ENCODE data around the gene CHMP4B.

Gene CHMP4B

GRCh38 chr20:33866398-33867100 is 55.4 kb downstream of the CHMP4B start:
- H3K4me1 ChIP-seq (ENCODE audit: control insufficient read depth, low read length) = peaks cover 7% of the 10 kb centered on the region
- no peaks in the 10 kb centered on the region for H3K79me2 ChIP-seq (ENCODE audit: control insufficient read depth, low read length)
- no peaks in the 10 kb centered on the region for H3F3A ChIP-seq (ENCODE audit: control insufficient read depth, insufficient read depth)
- TF ChIP-seq, protein P1, sequence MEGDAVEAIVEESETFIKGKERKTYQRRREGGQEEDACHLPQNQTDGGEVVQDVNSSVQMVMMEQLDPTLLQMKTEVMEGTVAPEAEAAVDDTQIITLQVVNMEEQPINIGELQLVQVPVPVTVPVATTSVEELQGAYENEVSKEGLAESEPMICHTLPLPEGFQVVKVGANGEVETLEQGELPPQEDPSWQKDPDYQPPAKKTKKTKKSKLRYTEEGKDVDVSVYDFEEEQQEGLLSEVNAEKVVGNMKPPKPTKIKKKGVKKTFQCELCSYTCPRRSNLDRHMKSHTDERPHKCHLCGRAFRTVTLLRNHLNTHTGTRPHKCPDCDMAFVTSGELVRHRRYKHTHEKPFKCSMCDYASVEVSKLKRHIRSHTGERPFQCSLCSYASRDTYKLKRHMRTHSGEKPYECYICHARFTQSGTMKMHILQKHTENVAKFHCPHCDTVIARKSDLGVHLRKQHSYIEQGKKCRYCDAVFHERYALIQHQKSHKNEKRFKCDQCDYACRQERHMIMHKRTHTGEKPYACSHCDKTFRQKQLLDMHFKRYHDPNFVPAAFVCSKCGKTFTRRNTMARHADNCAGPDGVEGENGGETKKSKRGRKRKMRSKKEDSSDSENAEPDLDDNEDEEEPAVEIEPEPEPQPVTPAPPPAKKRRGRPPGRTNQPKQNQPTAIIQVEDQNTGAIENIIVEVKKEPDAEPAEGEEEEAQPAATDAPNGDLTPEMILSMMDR (IDR thresholded peaks at IDR 0.05; ENCODE audit: low read depth, low read length, poor library complexity, severe bottlenecking) = no peak
- no peak for TF ChIP-seq EZH2phosphoT487 (IDR thresholded peaks at IDR 0.05; ENCODE audit: borderline replicate concordance, low read length)
- no peaks in the 10 kb centered on the region for H3K9me2 ChIP-seq (replicated peaks; ENCODE audit: control insufficient read depth, low read length)
- H4K20me1 ChIP-seq (ENCODE audit: control insufficient read depth, insufficient read depth, low read depth, low read length) = no peaks in the 10 kb centered on the region
- no peak overlapping the region for H3K4me2 ChIP-seq (ENCODE audit: low read length)
- H3K27ac ChIP-seq (ENCODE audit: low read depth, low read length) = no peak overlapping the region
- H3K4me3 ChIP-seq (ENCODE audit: low read length) = no peak overlapping the region
- no peaks in the 10 kb centered on the region for H3K9me3 ChIP-seq (ENCODE audit: control insufficient read depth, insufficient read depth, low read length)
- no peaks in the 10 kb centered on the region for H3K27me3 ChIP-seq (ENCODE audit: control insufficient read depth, low read length)
- H3K36me3 ChIP-seq (ENCODE audit: control insufficient read depth, low read length) = no peaks in the 10 kb centered on the region

DNA sequence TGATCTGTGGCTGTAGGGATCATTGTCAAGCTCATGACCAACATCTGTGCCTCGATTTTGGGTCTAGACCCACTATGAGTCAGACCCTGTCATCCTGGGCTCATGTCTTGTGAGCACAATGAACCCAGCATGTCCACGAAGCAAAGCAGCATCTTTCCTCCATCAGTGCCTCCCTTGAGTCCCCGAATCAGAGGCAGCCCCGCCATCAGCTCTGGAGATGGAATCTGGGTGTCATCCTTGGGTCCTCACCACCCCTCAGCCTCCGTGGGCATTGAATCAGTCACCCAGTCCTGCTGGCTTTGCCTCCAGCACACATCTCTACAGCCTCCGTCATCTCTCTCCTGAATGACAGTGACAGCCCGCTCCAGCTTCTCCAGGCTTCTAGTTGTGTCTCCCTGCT is 56.9 kb downstream of the CHMP4B start:
- no peak for TF ChIP-seq EZH2phosphoT487 (IDR thresholded peaks at IDR 0.05; ENCODE audit: borderline replicate concordance, low read length)
- TF ChIP-seq, protein P1 (IDR thresholded peaks at IDR 0.05; ENCODE audit: low read depth, low read length, poor library complexity, severe bottlenecking) = no peak
- no peak overlapping the region for H3K4me3 ChIP-seq (ENCODE audit: low read length)
- no peaks in the 10 kb centered on the region for H3K9me3 ChIP-seq (ENCODE audit: control insufficient read depth, insufficient read depth, low read length)
- no peaks in the 10 kb centered on the region; the same call in 1 of the 2 replicates for H3K4me1 ChIP-seq (ENCODE audit: control insufficient read depth, low read length)
- no peaks in the 10 kb centered on the region for H3K36me3 ChIP-seq (ENCODE audit: control insufficient read depth, low read length)
- H3K79me2 ChIP-seq (ENCODE audit: control insufficient read depth, low read length) = no peaks in the 10 kb centered on the region
- no peaks in the 10 kb centered on the region for H3K27me3 ChIP-seq (ENCODE audit: control insufficient read depth, low read length)
- no peaks in the 10 kb centered on the region for H3F3A ChIP-seq (ENCODE audit: control insufficient read depth, insufficient read depth)
- no peak overlapping the region for H3K4me2 ChIP-seq (ENCODE audit: low read length)
- no peaks in the 10 kb centered on the region for H4K20me1 ChIP-seq (ENCODE audit: control insufficient read depth, insufficient read depth, low read depth, low read length)
- H3K27ac ChIP-seq (ENCODE audit: low read depth, low read length) = no peak overlapping the region
- H3K9me2 ChIP-seq (replicated peaks; ENCODE audit: control insufficient read depth, low read length) = no peaks in the 10 kb centered on the region

DNA sequence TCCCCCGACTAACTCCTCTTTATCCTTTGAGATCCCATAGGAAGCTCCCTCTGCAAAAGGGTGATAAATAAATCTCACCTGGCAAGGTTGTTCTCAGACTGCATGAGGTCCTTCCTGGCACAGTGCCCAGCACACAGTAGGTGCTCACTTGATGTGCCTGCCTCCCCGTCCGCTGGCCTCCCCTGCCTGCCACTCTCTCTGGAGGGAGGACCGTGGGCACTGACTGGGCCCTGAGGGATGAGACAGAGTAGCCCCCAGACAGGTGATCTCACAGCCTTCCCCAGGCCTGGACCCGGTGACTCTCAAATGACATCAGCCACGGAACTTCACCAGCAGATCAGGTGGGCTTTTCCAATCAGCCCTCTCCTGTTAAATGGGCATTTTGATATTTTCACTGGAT is 57.4 kb downstream of the CHMP4B start:
- TF ChIP-seq EZH2phosphoT487 (IDR thresholded peaks at IDR 0.05; ENCODE audit: borderline replicate concordance, low read length) = no peak
- TF ChIP-seq, protein P1 (IDR thresholded peaks at IDR 0.05; ENCODE audit: low read depth, low read length, poor library complexity, severe bottlenecking) = no peak
- H3K9me3 ChIP-seq (ENCODE audit: control insufficient read depth, insufficient read depth, low read length) = no peaks in the 10 kb centered on the region
- H3K27me3 ChIP-seq (ENCODE audit: control insufficient read depth, low read length) = no peaks in the 10 kb centered on the region

More for the DNA sequence above, 57.4 kb downstream of the CHMP4B start:
- Histone ChIP-seq H3K4me3 (ENCODE audit: low read length) (no peak overlapping the region), H3K79me2 (ENCODE audit: control insufficient read depth, low read length) (no peaks in the 10 kb centered on the region), H4K20me1 (ENCODE audit: control insufficient read depth, insufficient read depth, low read depth, low read length) (no peaks in the 10 kb centered on the region), H3K4me2 (ENCODE audit: low read length) (no peak overlapping the region), H3K36me3 (ENCODE audit: control insufficient read depth, low read length) (no peaks in the 10 kb centered on the region), H3K27ac (ENCODE audit: low read depth, low read length) (no peak overlapping the region), H3F3A (ENCODE audit: control insufficient read depth, insufficient read depth) (no peaks in the 10 kb centered on the region), H3K4me1 (ENCODE audit: control insufficient read depth, low read length) (no peaks in the 10 kb centered on the region), H3K9me2 (replicated peaks; ENCODE audit: control insufficient read depth, low read length) (no peaks in the 10 kb centered on the region)
